Breast epithelium (tissue), 4 donors: Measurements from ENCODE around the gene PHF19. TPM values are rescaled to one million over a fixed set of nuclear protein-coding genes. Genes with fewer than 3 reads are reported as not detected.

Source experiments
- DNase-seq, 2 donors: peaks; one replicate each; pipeline ENCODE4 v3.0.0-alpha.2; 2019; ENCODE audit warnings: low spot score in 2 of 2
- H3K27ac ChIP-seq, 2 donors: fragments of 200-600 bp; sonication (generic) in 1 of 2; one replicate each; pipeline ENCODE4 v1.5.1; 2016 to 2019; ENCODE audit warnings: mild to moderate bottlenecking in 1 of 2
- H3K27me3 ChIP-seq, 2 donors: fragments of 200-600 bp; sonication (generic) in 1 of 2; one replicate each; pipeline versions ENCODE4 v1.5.1 to v1.6.0; 2017 to 2019; ENCODE audit warnings: control low read depth in 1 of 2, mild to moderate bottlenecking in 1 of 2
- H3K36me3 ChIP-seq: fragments of 200-600 bp; one replicate; pipeline ENCODE4 v1.5.1; 2019
- H3K4me1 ChIP-seq, 2 donors: fragments of 200-600 bp; sonication (generic); one replicate each; pipeline ENCODE4 v1.5.1; 2016 to 2019; ENCODE audit warnings: control low read depth in 1 of 2
- H3K4me3 ChIP-seq, 3 donors: fragments of 200-600 bp; sonication (generic); 1 replicate in 2 of 3; 2 replicates in 1 of 3; pipeline ENCODE4 v1.5.1; 2016 to 2019; ENCODE audit warnings: mild to moderate bottlenecking in 3 of 3, moderate library complexity in 2 of 3
- H3K9me3 ChIP-seq, 2 donors: fragments of 200-600 bp; sonication (generic) in 1 of 2; one replicate each; pipeline ENCODE4 v1.5.1; 2016 to 2019; ENCODE audit warnings: control low read depth in 1 of 2
- POLR2A ChIP-seq: fragments of 450-650 bp; IDR thresholded peaks from one replicate; pipeline ENCODE4 v1.6.1; 2016; ENCODE audit warnings: antibody characterized with exemption, mild to moderate bottlenecking, moderate library complexity
- POLR2AphosphoS5 ChIP-seq, 3 donors: sonication (generic); formaldehyde crosslinking; IDR thresholded peaks; one replicate each; pipeline ENCODE4 v1.6.1; 2017; ENCODE audit warnings: antibody characterized with exemption in 3 of 3
- intact Hi-C: fragments of 100-400 bp; cut with DNase I; formaldehyde crosslinking; loops from one replicate; pipeline ENCODE4 v1.15.1; 2023; ENCODE audit warnings: low total_unique reads
- total RNA-seq, 3 donors: library from RNA; depleted of rRNA; stranded (reverse); fragments of >200 nt; gene quantifications; one replicate each; pipeline ENCODE4 v1.1.0, GENCODE V29; 2016
- TF ChIP-seq, protein P1 (sequence below), 3 donors: fragments of 450-650 bp; IDR thresholded peaks; one replicate each; pipeline ENCODE4 v1.5.1; 2016 to 2017; ENCODE audit warnings: antibody characterized with exemption in 3 of 3, mild to moderate bottlenecking in 3 of 3, moderate library complexity in 3 of 3

Gene PHF19
- total RNA-seq, 3 donors from 2014 or later: 16.5 to 33.1 (median 19.0) TPM

DNA sequence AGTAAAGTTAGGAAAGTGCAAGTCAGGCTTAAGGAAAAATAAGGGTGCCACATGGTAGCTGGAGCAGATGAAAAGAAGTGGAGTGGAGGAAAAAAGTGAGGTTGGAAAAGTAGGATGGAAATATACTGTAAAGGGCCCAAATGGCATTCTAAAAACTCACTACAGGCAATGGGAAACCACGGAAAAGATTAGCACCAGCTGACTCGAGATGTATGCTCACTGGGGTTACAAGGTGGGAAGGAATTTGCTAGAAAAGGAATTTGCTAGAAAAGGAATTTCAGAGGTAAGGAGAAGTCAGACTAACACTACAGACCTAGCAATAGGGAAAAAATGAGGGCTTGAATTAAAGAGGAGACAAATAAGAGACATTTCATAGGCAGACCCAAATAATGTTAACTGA lies 37.8 kb downstream of the PHF19 start:
- no peak overlapping the region for H3K27ac ChIP-seq
- H3K4me1 ChIP-seq: no peaks in the 10 kb centered on the region

DNA sequence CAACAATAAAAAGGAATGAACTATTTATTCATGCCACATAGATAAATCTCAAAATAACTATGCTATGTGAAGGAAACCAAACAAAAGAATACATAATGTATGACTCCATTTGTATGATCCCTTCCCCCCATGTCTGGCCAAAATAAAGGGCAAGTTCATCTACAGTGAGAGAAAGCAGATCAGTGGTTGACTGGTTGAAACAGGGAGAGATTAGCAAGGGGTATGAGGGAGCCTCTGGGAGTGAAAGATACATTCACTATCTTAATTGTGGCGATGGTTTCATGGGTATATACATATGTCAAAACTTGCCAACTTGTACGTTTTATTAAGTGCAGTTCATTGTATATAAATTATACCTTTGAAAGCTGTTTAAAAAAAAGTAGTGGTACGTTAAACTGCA lies 39.1 kb downstream of the PHF19 start:
- Histone ChIP-seq H3K4me1 (no peaks in the 10 kb centered on the region), H3K9me3 (no peaks in the 10 kb centered on the region), H3K27ac (no peak overlapping the region), H3K36me3 (no peaks in the 10 kb centered on the region), H3K4me3 (no peak overlapping the region), H3K27me3 (no peaks in the 10 kb centered on the region)
- no peak for TF ChIP-seq POLR2AphosphoS5 (IDR thresholded peaks at IDR 0.05)
- TF ChIP-seq, protein P1, sequence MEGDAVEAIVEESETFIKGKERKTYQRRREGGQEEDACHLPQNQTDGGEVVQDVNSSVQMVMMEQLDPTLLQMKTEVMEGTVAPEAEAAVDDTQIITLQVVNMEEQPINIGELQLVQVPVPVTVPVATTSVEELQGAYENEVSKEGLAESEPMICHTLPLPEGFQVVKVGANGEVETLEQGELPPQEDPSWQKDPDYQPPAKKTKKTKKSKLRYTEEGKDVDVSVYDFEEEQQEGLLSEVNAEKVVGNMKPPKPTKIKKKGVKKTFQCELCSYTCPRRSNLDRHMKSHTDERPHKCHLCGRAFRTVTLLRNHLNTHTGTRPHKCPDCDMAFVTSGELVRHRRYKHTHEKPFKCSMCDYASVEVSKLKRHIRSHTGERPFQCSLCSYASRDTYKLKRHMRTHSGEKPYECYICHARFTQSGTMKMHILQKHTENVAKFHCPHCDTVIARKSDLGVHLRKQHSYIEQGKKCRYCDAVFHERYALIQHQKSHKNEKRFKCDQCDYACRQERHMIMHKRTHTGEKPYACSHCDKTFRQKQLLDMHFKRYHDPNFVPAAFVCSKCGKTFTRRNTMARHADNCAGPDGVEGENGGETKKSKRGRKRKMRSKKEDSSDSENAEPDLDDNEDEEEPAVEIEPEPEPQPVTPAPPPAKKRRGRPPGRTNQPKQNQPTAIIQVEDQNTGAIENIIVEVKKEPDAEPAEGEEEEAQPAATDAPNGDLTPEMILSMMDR (IDR thresholded peaks at IDR 0.05): no peak
- intact Hi-C loops: no loop called here
- DNase-seq: no peak

More for the DNA sequence above, 37.8 kb downstream of the PHF19 start:
- TF ChIP-seq, protein P1 (IDR thresholded peaks at IDR 0.05): no peak
- TF ChIP-seq POLR2A (no peak), POLR2AphosphoS5 (IDR thresholded peaks at IDR 0.05) (no peak)
- Histone ChIP-seq H3K36me3 (no peaks in the 10 kb centered on the region), H3K27me3 (no peaks in the 10 kb centered on the region), H3K9me3 (no peaks in the 10 kb centered on the region), H3K4me3 (no peak overlapping the region)
- no peak for DNase-seq
- intact Hi-C loops: no loop called here

DNA sequence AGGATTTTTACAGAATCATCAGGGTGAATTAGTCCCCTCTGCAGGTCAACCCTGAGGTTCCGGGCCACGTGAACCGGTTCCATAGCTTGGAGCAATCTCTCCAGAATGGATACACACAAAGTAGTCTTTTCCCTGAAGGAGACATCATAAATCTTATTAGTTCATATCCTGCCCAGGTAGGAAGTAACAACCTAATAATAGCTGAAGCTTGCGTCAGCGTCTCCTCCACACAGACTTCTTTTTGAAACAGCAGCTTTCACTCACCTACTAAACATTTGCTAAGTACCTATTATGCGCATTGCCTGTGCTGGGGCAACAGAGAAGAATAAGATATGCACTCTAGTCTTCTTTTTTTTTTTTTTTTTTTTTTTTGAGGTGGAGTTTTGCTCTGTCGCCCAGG lies 43.7 kb downstream of the PHF19 start:
- no peak for TF ChIP-seq POLR2A
- TF ChIP-seq POLR2AphosphoS5 (IDR thresholded peaks at IDR 0.05): no peak
- TF ChIP-seq, protein P1 (IDR thresholded peaks at IDR 0.05): no peak
- peaks cover 11% of the 10 kb centered on the region for H3K36me3 ChIP-seq
- H3K4me3 ChIP-seq: no peak overlapping the region
- intact Hi-C loops: no loop called here
- H3K27me3 ChIP-seq: no peaks in the 10 kb centered on the region
- DNase-seq: no peak
- no peaks in the 10 kb centered on the region for H3K9me3 ChIP-seq
- peak overlapping the region; percentile 14 to 48 for H3K27ac ChIP-seq
- no peaks in the 10 kb centered on the region for H3K4me1 ChIP-seq

- H3K4me3 ChIP-seq: no peak overlapping the region
- peak overlapping the region; percentile 14 to 51 for H3K27ac ChIP-seq
- H3K27me3 ChIP-seq: no peaks in the 10 kb centered on the region
- TF ChIP-seq, protein P1 (IDR thresholded peaks at IDR 0.05): no peak
- no peak for TF ChIP-seq POLR2AphosphoS5 (IDR thresholded peaks at IDR 0.05)
- no peak for TF ChIP-seq POLR2A
- no peaks in the 10 kb centered on the region for H3K4me1 ChIP-seq
- no peaks in the 10 kb centered on the region for H3K9me3 ChIP-seq
- peaks cover 11% of the 10 kb centered on the region for H3K36me3 ChIP-seq
- intact Hi-C loops: no loop called here
- no peak for DNase-seq
Observed at GRCh38 chr9:120832807-120833206, 44.2 kb downstream of the PHF19 start.

- Histone ChIP-seq H3K36me3 (peaks cover 11% of the 10 kb centered on the region), H3K4me3 (no peak overlapping the region), H3K9me3 (no peaks in the 10 kb centered on the region), H3K27ac (no peak overlapping the region), H3K4me1 (no peaks in the 10 kb centered on the region), H3K27me3 (no peaks in the 10 kb centered on the region)
- no peak for DNase-seq
- intact Hi-C loops: no loop called here
- no peak for TF ChIP-seq POLR2A
- no peak for TF ChIP-seq POLR2AphosphoS5 (IDR thresholded peaks at IDR 0.05)
- TF ChIP-seq, protein P1 (IDR thresholded peaks at IDR 0.05): no peak
Observed at GRCh38 chr9:120830865-120831264, 46.1 kb downstream of the PHF19 start.
